GM21526 (cell line): ENCODE measurements around the gene BTG2.
"Not testable (repeated sequence)": the region's sequence is repeated elsewhere in the genome, so short reads cannot be mapped to it uniquely, and the experiment has no call there.

Source experiments
- ATAC-seq: cut with Tn5 transposase; IDR thresholded peaks from one replicate; pipeline ENCODE4 v1.9.1; 2021; ENCODE audit warnings: moderate library complexity; ENCODE audit not compliant: unreplicated experiment, low FRiP score

The BTG2 gene

GRCh38 chr1:203290261-203291089 is 14.8 kb upstream of the BTG2 start:
- peak; percentile 46 for ATAC-seq

- no peak for ATAC-seq
Observed at GRCh38 chr1:203291201-203292096, 13.9 kb upstream of the BTG2 start.

- no peak for ATAC-seq
Observed at GRCh38 chr1:203295796-203296195, 9.5 kb upstream of the BTG2 start.

- ATAC-seq, result no peak
Observed at GRCh38 chr1:203296460-203297073, 8.8 kb upstream of the BTG2 start.

- no peak for ATAC-seq
Observed at GRCh38 chr1:203299169-203299568, 6.2 kb upstream of the BTG2 start.

- not testable (repeated sequence) for ATAC-seq
Observed at GRCh38 chr1:203299719-203300429, 5.4 kb upstream of the BTG2 start.

- ATAC-seq, result no peak
Observed at GRCh38 chr1:203300441-203301330, 4.6 kb upstream of the BTG2 start.

- no peak for ATAC-seq
Observed at GRCh38 chr1:203301331-203301668, 4.0 kb upstream of the BTG2 start.

GRCh38 chr1:203302456-203302855 is 2.9 kb upstream of the BTG2 start:
- no peak for ATAC-seq

- no peak for ATAC-seq
Observed at GRCh38 chr1:203302894-203303293, 2.4 kb upstream of the BTG2 start.

- ATAC-seq, result no peak
Observed at GRCh38 chr1:203304391-203304918, 864 bp upstream of the BTG2 start.

- no peak for ATAC-seq
Observed at GRCh38 chr1:203305809-203306088, 430 bp downstream of the BTG2 start.

- ATAC-seq, result no peak
Observed at GRCh38 chr1:203306089-203306964, 1.0 kb downstream of the BTG2 start.

GRCh38 chr1:203306965-203307541 is 1.7 kb downstream of the BTG2 start:
- ATAC-seq, result no peak

GRCh38 chr1:203307641-203308126 is 2.4 kb downstream of the BTG2 start:
- ATAC-seq, result no peak

GRCh38 chr1:203308328-203308922 is 3.1 kb downstream of the BTG2 start:
- ATAC-seq, result no peak

- ATAC-seq, result no peak
Observed at GRCh38 chr1:203308923-203309331, 3.6 kb downstream of the BTG2 start.
